Glutamatergic neuron (in vitro differentiated cells): Measurements from ENCODE around the gene MAP1LC3A. TPM values are rescaled to one million over a fixed set of nuclear protein-coding genes. Genes with fewer than 3 reads are reported as not detected.

Experiments
- DNase-seq: peaks from one replicate; pipeline ENCODE4 v3.0.0; 2022
- H3K27ac Mint-ChIP-seq: one replicate; pipeline ENCODE4 v1.8.0; 2020; ENCODE audit warnings: mild to moderate bottlenecking, mixed read lengths, inconsistent platforms; ENCODE audit not compliant: unreplicated experiment
- H3K27me3 Mint-ChIP-seq: one replicate; pipeline ENCODE4 v1.8.0; 2020; ENCODE audit warnings: mild to moderate bottlenecking, moderate library complexity, mixed read lengths, inconsistent platforms; ENCODE audit not compliant: unreplicated experiment
- H3K36me3 Mint-ChIP-seq: one replicate; pipeline ENCODE4 v1.8.0; 2020; ENCODE audit warnings: mild to moderate bottlenecking, mixed read lengths, inconsistent platforms; ENCODE audit not compliant: unreplicated experiment
- H3K4me1 Mint-ChIP-seq: one replicate; pipeline ENCODE4 v1.8.0; 2020; ENCODE audit warnings: mild to moderate bottlenecking, low read depth, mixed read lengths, inconsistent platforms; ENCODE audit not compliant: unreplicated experiment
- H3K4me3 Mint-ChIP-seq: one replicate; pipeline ENCODE4 v1.8.0; 2020; ENCODE audit warnings: mild to moderate bottlenecking, mixed read lengths, inconsistent platforms; ENCODE audit not compliant: unreplicated experiment
- H3K9me3 Mint-ChIP-seq: one replicate; pipeline ENCODE4 v1.8.0; 2020; ENCODE audit warnings: mild to moderate bottlenecking, moderate library complexity, mixed read lengths, inconsistent platforms; ENCODE audit not compliant: unreplicated experiment
- total RNA-seq: library from RNA; stranded (reverse); fragmentation: NEBNext Ultra II Directional; extraction: Animal tissue kit (Norgen Biotek cat#: 25700); gene quantifications from one replicate; pipeline ENCODE4 v1.2.1, GENCODE V29; 2021; ENCODE audit not compliant: unreplicated experiment
- TF ChIP-seq, protein P1 (sequence below): fragments of 200-600 bp; sonication (generic); IDR thresholded peaks from one replicate; pipeline ENCODE4 v1.5.0; 2021; ENCODE audit not compliant: partially characterized antibody, unreplicated experiment

MAP1LC3A gene
- total RNA-seq, 1 donor from 2014 or later = 143 TPM

DNA sequence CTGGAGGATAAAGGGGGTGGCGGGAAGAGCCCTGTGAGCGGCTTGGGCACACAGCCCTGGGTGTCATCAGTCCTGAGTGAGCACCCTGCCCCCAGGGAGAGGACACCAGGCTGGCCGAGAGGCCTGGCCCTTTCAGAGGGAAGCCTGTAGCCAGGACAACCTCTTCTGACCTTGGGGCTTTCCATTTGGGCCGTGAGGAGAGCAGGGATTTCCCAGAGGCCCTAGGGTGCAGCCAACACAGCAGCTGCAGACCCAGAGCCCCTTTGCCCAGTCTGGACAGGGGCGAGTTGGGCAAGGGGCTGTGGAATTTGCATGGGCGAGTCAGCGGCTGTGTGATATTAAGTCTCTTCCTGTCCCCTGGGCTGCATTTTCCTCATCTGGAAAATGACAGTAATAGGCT, 6.3 kb downstream of the MAP1LC3A start:
- no peak for DNase-seq
- H3K36me3 Mint-ChIP-seq = no peaks in the 10 kb centered on the region
- H3K9me3 Mint-ChIP-seq = peaks cover 2% of the 10 kb centered on the region
- peaks cover 9% of the 10 kb centered on the region for H3K4me1 Mint-ChIP-seq
- H3K27ac Mint-ChIP-seq = no peak overlapping the region
- H3K4me3 Mint-ChIP-seq = no peak overlapping the region
- peaks cover 9% of the 10 kb centered on the region for H3K27me3 Mint-ChIP-seq
- TF ChIP-seq, protein P1, sequence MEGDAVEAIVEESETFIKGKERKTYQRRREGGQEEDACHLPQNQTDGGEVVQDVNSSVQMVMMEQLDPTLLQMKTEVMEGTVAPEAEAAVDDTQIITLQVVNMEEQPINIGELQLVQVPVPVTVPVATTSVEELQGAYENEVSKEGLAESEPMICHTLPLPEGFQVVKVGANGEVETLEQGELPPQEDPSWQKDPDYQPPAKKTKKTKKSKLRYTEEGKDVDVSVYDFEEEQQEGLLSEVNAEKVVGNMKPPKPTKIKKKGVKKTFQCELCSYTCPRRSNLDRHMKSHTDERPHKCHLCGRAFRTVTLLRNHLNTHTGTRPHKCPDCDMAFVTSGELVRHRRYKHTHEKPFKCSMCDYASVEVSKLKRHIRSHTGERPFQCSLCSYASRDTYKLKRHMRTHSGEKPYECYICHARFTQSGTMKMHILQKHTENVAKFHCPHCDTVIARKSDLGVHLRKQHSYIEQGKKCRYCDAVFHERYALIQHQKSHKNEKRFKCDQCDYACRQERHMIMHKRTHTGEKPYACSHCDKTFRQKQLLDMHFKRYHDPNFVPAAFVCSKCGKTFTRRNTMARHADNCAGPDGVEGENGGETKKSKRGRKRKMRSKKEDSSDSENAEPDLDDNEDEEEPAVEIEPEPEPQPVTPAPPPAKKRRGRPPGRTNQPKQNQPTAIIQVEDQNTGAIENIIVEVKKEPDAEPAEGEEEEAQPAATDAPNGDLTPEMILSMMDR = no peak

DNA sequence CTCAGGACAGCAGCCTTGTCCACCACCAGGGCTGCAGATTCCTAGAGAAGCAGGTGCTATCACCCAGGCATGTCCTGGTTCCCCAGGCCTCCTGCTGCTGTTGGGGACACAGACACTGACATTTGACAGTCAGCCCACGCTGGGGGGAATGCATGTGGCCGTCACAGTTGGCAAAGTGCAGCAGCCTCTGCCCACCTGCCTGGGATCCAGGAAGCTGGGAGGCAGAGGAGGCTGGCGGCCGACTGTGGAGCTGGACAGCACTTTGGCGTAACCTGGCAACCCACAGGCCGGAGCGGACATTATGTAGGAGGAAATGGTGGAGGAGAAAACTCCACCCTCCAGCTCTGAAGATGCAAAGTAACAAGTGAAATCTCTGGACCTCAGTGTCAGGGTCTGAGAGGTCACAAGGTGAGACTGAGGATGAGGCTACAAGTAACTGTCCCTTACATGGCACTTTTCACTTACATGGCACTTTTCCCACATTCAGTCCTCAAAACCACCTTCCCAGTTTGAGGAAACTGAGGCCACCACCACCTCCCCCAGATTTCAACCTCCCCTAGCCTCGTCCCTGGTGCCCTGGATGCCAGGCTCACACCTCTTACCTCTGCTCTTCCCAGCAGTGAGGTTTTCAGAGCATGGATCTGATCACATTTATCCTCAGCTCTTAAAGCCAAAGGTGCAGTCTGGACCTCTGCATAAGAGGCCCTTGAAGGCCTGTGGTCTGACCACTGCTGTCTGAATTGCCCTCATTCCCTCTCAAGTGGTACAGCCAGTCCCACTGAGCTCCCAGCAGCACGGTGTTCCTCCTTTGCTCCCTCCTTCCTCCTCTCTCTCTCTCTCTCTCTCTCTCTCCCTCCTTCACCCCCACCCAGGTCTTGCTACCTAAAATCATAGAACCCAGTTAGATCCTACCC, 8.7 kb downstream of the MAP1LC3A start:
- H3K9me3 Mint-ChIP-seq = no peaks in the 10 kb centered on the region
- peaks cover 10% of the 10 kb centered on the region for H3K27me3 Mint-ChIP-seq
- TF ChIP-seq, protein P1 = no peak
- no peak overlapping the region for H3K27ac Mint-ChIP-seq
- H3K4me3 Mint-ChIP-seq = no peak overlapping the region
- no peak for DNase-seq
- no peaks in the 10 kb centered on the region for H3K36me3 Mint-ChIP-seq
- H3K4me1 Mint-ChIP-seq = peaks cover 9% of the 10 kb centered on the region

DNA sequence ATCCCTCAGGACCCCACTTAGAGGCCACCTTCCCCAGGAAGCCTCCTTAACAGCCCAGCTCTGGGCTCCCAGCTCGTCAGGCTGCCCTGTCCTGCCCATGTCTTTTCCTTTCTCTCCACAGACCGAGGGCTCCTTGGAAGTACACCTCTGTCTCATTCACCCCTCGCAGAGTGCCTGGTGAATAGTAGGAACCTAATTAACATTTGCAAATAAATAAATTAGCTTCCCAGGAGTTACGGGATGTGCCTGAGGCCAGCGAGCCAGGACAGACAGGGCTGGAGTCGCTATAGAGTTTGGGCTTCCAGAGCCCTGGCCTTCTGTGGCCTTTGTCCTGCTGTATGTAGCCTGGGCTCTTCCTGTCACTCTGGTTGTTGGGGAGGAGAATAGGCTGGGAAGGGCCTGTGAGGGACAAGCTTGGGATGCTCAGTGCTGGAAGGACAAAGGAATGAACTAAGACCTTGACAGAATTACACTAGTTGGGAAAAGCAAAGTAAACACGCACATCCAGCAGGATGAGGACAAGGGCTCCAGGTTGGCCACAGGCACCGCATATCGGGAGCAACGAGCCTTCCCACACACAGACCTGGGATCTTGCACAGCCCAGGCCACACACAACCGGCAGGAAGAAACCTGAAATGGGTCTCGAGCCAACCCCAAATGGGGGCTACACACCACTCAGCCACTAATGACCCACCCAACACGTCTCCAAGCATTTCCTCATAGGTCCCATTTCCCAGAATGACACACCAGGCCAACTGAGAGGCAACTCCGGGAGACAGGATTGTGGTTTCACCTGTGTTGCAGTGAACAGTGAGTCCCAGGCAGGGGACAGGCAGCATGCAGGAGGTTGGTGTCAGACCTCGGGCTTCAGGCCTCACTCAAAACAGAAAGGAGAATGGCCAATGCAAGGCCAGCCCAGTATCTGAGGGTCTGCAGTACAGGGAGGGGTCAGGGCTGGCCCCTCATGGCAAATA, 9.7 kb downstream of the MAP1LC3A start:
- peaks cover 7% of the 10 kb centered on the region for H3K4me1 Mint-ChIP-seq
- H3K4me3 Mint-ChIP-seq = no peak overlapping the region
- peaks cover 11% of the 10 kb centered on the region for H3K27me3 Mint-ChIP-seq
- DNase-seq = no peak
- H3K27ac Mint-ChIP-seq = no peak overlapping the region
- H3K36me3 Mint-ChIP-seq = no peaks in the 10 kb centered on the region
- no peaks in the 10 kb centered on the region for H3K9me3 Mint-ChIP-seq
- TF ChIP-seq, protein P1 = no peak

DNA sequence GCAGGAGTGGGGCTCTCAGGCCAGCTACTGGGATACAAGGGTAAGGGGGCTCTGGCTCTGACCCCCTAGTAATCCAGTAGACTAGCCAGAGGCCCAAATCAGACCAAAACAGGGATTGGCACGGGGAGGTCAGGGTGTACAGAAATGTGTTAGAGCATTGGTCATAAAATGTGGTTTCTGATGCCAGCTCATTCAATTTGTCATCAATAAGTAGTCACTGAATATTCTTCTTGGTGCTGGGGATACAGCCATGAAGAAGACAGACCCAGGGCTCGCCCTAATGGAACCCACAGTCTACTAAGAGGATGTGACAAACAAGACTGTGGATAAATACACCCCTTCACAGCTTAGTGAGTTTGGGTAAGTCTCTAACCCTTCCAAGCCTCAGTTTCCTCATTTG, 11.1 kb downstream of the MAP1LC3A start:
- H3K27me3 Mint-ChIP-seq = peaks cover 11% of the 10 kb centered on the region
- H3K9me3 Mint-ChIP-seq = no peaks in the 10 kb centered on the region
- H3K4me1 Mint-ChIP-seq = peaks cover 7% of the 10 kb centered on the region
- no peaks in the 10 kb centered on the region for H3K36me3 Mint-ChIP-seq
- DNase-seq = no peak
- TF ChIP-seq, protein P1 = no peak
- H3K4me3 Mint-ChIP-seq = no peak overlapping the region
- H3K27ac Mint-ChIP-seq = no peak overlapping the region
